Stimulated activated CD4-positive, alpha-beta T cell treated with anti-CD3 and anti-CD28 coated beads, Interleukin-1b, Interleukin-23, amount 100 ng/mL, for 1 hour (primary cell): ENCODE measurements around the gene TP53I11.

ENCODE experiments used
- DNase-seq, 2 donors: peaks; one replicate each; pipeline ENCODE4 v3.0.0-alpha.2; 2020; ENCODE audit warnings: low read depth in 2 of 2

Gene TP53I11, protein sequence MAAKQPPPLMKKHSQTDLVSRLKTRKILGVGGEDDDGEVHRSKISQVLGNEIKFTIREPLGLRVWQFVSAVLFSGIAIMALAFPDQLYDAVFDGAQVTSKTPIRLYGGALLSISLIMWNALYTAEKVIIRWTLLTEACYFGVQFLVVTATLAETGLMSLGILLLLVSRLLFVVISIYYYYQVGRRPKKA

DNA sequence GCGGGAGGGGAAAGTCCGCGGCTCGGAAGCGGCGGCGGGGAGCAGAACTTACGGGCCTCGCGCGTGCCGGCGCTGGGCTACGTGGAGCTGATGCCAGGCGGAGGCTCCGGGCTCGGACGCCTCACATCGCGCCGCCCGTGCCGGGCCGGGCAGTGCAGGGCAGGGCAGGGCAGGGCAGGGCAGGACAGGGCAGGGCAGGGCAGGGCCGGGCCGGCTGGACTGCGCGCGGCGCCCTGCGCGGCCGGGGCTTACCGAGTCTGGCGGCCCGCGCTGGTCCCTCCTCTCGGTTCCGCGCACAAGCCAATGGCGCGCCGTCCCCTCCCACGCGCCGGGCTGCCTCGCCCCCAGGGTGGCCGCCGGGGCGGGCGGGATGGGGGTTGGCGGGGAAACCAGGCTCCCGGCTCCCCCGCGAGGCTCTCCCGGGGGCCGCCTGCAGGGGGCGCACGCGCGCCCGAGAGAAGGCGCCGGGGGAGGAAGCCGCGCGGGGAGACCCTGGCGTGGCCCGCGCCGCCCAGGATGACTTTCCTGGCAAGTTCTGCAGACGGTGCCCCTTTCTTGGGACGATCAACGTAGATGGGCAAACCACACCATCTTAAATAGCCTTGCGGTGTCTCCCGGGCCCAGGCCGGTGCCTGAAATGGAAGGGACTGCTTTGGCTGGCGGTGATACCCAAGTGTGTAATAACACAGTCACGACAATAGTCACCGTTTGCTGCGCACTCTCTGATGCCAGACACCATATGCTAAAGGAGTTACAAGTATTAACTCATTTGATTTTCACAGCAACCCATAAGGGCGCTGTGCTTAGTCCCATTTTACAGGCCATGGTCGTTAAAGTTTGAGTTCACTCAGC is at the start of gene TP53I11:
TSS of gene TP53I11 (minus strand) at position 259 of the 852 bp plus-strand sequence. CDS start 12,548 bp downstream, outside the sequence.
- DNase-seq = peak; percentile 35 to 42

DNA sequence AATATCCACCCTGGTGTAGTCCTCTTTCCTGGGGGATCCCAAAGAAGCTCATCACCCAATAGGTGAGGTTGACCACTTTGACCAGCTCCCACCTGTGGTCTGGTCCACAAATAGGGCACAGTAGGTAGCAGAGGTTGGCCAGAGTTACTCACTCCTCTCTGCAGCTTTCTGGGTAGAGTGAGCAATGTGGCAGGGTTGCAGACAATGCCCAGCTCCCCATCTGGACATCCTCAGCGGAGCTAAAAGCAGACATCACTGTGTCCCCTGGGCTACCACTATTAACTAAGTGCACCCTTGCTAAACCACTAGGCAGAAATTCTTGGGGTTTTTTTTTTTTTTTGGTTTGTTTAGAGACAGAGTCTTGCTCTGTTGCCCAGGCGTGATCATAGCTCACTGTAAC is 48.4 kb upstream of the TP53I11 start:
- no peak for DNase-seq

DNA sequence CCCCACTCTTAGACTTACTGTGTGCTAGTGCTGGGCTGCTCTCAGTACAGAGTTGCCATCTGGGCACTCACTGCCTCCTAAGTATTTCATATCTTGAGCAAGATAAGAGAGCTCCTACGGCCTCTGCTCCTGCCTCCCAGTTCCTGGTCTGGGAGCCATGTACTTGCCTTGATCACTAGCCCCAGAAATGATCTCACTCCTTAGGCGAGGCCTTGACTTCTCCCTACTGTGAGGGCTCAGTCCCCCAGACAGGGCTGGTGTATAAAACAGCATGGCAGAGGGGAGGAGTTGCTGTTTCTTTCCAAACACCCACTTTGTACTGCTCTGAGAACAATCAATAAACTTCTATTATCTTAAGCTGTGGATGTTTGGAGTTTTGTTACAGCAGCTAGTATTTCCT is 47.4 kb upstream of the TP53I11 start:
- no peak for DNase-seq

DNA sequence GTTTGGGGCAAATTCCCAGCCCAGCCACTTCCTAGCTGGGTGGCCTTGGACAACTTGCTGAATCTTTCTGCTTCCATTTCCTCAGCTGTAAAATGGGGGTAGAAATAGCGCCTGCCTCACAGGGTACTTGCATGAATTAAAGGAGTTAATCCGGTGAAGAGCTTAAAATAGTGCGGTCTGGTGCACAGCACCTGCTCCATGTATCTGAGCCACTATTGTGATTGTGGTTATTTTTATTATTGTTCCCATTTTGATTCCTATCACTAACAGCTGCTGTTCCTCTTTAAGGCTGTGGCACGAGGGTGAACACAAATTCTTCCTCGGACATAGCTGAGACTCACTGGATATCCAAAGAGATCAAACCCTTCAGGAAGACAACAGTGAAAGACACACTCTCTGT is 46.9 kb upstream of the TP53I11 start:
- no peak for DNase-seq

DNA sequence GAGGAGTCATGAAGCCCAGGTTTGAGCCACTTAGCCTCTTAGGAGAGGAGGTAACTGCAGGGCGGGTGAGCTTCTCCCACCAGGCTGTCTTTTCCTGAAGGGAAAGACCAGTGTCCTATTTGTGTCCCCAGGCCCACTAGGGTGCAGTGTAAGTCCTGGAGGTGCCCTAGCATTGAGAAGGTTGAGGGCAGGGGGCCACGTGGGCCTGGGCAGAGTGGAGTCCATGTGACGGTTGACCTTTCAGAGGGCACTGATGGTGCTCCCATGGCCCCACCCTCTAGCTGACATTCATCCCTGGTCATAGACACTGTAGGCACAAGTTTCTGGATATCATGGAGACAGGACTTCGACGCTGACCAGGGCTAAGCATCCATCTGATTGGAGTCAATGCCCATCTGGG is 44.1 kb upstream of the TP53I11 start:
- no peak for DNase-seq

DNA sequence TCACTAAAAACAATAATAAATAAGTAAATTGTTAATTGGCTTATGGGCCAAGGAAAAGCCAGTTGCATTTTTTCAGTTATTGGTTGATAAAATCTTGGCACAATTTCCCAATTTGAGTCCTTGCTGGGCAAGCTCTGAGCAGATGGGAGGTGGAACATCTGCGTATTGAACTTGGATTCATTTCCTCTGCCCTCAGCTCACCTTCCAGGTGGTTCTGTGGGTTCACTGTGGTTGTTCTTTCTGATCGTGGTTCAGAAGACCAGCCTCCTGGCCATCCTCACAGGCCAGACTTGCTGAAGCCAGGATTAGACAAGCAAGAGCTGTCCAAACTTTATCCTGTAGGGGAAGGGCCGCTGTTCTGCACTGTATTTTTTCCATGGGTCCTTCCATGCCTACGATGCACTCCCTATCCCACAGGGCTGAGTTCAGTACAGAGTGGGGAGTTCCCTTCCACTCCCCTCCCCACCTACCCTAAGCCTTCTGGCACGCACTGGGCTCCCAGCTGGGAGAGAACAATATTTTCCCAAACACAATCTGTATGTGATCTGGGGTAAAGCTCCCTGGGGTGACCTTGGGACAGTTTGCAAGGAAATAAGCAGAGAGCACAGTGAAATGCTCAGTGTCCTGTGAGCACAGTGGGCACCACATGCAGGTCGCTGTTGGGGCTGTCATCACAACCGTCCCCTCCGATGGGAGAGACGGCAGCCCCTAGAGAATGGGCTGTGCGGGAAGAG is 43.5 kb upstream of the TP53I11 start:
- no peak for DNase-seq

DNA sequence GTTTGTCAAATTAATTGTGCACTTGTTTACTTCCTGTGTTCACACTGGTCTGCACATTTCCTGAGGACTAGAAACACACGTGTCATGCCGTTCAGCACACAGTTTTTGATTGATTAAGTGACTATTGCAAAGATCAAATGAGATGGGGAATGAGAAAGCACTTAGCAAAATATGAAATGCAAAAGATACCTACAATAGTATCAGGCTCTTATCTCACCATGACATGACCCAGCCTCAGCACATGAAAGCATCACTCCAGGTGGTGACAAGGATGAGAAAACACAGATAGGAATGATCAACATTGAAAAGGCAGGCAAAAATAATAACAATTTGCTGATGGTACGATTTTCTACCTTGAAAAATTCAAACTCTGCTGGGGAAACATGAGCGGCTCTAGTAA is 42.1 kb upstream of the TP53I11 start:
- no peak for DNase-seq

DNA sequence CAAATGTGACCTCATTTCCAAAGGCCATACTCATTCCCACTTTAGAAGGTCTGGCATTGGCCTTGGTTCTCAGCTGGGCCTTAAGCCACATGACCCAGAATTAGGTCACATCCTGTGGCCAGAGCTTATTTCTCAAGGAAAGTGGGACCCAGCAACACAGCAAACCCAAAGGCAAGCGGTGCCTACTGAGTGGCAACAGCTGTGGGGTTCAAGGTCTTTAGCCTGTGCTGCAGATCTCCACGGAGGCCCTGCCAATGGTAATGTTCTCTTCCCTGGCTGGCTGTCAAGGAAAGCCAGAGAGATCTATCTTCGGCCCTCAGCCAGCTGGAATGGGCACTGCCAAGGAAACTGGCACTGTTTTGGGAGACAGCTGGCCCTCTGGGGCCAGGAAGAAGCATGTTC is 41.5 kb upstream of the TP53I11 start:
- no peak for DNase-seq

DNA sequence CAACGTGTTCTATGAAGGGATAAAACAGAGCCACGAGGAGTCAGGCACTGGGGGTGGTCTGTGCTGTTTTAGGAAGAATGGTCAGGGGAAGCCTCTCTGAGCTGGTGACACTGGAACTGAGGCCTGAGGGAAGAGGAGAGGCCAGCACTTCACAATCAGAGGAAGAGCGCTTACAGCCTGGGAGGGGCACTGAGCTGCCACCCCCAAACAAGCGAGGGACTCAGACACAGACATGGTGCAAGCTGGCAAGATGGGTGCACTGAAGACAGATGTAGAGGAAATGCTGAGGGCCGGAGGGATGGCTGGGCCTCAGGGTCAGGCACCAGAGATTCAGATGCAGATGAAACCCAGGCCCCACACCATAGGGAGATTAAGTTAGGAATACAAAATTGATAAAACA is 40.0 kb upstream of the TP53I11 start:
- DNase-seq = no peak

DNA sequence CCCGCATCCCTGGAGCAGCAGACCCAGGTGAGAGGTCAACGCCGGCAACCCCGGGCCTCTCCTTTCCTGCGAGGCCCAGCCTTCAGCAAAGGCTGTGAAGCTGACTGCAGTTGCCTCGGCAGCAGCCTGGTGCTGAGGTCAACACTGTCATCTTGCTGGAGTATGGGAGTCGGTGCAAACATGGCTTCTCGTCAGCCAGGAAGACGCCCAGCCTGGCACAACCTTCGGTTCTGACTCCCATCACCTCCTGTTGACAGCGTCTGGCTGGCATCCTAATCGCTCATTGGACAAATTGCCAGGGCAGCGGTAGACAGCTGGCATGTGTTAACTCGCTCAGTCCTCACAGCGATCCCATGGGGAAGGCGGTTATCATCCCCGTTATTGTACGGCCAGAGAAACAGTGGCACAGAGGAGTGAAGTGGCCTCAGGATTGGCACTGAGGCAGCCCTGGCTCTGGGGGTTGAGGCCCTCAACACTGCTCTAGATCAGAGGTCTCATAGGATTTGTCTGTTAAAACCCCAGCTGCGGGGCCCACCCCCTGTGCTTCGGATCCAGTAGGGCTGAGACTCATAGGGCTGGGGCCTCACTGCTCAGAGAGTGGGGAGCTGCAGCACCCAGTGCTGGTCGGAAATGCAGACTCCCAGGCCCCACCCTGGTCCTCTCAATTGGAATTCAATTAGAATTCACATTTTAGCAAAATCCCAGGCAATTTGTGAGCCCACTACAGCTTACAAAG is 39.3 kb upstream of the TP53I11 start:
- DNase-seq = no peak

DNA sequence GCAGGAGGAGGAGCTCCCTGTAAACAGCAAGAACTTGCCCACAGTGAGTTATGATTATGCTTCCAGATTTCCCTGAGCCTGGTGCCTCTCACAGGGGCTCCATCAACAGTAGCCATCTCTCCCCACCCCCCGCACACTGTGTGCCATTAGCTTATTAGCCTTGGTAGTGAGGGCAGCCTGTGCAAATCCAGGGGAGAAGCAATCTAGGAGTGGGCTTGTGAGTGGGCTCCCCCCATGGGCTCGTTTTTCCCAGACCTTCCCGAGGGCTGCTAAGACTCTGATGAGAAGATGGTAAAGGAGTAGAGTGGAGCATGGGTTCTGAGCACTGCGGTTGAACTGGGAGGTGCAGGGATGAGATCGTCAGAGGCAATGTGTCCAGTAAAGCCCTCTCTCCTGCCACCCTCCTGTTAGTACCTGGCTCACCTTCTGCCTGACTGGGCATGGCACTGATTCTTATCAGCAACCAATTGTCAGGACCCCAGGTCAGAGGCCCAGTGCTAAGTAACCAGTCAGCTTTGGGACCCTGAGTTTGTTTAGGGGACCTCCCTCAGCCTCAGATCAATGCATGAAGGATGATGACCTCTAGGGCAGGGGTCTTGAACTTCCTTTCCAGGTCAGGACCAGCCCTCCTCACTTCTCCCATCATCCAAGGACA is 38.4 kb upstream of the TP53I11 start:
- DNase-seq = no peak

DNA sequence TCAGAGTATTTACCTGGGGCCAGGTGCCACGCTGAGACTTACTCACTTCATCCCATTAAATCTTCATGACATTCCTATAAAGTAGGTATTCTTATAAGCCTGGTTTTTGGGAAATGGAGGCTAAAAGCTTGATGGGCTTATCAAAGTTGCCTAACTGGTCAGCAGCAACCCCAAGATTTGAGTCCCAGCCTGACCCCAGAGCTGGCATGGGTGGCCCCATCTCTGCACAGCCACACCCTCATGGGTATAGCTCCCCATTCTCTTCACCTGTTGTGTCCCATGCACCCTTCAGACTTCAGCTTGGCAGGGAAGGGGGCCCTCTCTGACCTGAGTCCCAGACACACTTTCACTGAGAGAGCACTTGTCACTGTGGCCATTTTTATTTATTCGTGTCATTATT is 37.4 kb upstream of the TP53I11 start:
- DNase-seq = no peak

DNA sequence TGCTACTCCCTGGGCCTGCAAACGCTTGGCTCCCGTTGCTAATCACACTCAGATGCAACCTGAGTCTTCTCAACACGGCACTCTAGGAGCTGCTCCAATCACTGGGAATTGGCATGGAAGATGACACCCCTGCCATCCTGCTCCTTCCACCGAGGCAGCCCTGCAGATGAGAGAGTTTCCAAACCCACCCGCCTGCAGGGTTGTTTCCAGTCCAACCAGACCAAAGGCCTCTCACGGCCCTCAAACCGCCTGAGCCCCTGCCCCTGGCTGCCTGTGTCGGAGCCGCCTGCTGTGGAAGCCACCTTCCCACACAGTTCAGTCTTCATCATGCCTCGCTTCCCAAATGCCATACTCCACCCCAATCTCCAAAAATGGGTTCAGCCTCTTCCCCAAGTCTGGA is 36.8 kb upstream of the TP53I11 start:
- DNase-seq = no peak

DNA sequence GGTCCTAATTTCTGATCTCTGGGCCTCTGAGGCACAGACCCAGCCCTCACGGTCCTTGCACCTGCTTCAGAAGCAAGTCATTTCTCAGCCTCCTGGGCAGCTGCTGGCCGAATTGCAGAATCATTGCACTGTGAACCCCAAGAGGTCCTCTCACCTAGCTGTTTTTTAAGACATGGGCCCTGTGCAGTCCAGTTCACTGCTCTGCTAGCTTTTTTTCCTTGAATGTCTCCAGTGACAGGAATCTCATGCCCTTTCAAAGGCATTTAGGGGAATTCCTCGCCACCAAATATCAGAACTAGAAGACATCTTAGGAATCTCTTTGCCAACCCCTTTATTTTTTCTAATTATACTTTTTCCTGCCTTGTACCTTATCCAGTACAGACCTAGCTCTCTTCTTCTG is 35.6 kb upstream of the TP53I11 start:
- no peak for DNase-seq

DNA sequence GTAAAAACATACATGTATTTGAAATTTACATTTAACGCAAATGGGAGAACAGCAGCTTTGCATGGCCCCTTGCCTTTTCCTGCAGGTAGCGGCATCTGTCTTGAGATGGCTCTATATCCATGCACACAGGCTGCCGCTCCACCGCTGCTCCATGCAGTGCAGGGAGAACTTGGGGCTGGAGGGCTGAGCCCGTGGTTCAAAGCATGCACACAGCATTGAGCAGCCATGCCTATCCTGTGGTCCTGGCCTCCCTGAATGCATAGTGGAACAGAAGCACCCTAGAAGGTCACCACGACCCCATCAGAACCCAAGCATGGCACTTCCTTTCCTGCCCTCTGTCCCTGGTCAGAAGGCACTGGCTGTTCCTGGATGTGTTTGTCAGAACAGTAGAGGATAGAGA is 35.0 kb upstream of the TP53I11 start:
- DNase-seq = no peak

DNA sequence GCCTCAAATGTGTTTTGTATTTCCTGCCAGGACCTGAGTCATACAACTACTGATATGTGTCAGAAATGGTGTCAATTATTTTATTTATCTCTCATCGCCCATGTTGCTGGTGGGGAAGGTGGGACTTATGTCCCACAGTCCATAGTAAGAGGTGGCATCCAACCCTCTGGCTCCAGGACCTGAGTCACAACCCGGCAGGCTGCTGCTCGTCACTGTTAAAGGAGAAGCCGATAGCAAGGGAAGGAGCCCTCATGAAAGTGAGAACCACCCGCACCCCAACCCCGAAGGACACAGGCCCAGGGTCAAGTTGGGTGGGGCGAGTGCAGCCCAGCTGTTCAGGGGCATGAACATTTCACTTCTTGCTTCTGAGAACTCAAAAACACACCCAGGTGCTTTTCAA is 33.1 kb upstream of the TP53I11 start:
- no peak for DNase-seq

DNA sequence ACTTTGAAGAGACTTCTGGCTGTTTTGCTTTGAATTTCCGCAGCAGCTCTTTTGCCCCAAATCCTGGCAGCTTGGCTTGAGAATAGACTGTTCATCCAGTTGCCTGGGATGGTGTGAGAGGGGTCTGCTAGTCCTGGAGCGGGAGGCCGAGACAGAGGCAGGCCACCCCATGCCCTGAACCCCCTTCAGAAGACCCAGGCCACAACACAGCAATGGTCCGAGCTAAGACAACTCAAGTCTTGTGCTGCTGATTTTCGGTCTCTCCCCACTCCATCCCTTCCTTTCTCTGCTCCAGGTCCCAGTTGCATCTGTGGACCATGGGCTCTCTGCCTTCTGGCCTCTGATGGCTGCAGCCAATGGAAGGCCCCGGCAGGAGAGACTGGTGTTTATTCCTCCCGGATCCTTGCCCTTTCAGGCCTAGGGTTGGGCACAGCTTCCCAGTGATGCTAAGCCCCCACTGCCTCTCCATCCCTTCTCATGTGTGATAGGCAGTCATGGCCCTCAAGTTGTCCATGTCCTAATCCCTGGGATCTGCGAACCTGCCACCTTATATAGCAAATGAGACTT is 31.9 kb upstream of the TP53I11 start:
- no peak for DNase-seq

DNA sequence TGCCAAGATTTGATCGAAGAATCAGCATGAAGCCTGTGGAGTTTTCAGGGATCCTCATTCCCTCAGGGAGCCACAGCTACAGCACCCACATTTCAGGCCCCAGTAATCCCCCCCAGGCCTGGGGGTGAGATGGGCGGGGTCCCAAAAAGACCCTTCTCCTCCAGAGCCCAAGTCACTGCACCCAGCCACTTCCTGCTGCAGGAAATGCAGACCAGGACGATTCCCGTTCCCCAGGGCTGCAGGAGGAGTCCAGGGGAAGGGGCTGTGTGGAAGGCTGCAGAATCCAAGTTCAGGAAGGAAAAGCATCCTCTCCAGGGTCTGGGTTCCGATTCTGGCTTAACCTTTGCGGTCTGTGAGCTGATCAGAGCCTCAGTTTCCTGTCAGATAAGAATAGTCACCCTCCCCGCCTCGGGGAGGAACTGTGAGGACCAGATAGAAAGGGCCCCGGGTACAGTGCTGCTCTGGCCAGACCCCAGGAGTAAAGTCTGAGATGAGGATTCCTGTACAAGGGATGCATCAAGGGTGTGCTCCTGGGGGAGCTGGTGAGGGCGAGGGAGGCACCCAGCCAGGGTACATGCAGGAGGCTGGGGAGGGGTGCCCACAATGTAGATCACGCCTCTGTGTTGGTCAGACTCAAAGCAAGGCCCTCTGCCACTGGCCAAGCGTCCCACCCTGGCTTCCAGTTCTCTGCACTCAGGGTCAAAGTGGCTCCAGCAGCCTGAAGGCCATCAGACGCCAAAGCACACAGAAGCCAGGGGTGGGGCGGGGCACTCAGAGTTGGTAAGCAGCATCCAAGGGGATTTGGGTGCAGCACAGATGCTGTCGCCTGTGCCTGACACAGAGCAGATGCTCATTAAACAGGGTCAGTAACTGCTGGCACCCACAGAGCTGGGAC is 30.1 kb upstream of the TP53I11 start:
- no peak for DNase-seq

DNA sequence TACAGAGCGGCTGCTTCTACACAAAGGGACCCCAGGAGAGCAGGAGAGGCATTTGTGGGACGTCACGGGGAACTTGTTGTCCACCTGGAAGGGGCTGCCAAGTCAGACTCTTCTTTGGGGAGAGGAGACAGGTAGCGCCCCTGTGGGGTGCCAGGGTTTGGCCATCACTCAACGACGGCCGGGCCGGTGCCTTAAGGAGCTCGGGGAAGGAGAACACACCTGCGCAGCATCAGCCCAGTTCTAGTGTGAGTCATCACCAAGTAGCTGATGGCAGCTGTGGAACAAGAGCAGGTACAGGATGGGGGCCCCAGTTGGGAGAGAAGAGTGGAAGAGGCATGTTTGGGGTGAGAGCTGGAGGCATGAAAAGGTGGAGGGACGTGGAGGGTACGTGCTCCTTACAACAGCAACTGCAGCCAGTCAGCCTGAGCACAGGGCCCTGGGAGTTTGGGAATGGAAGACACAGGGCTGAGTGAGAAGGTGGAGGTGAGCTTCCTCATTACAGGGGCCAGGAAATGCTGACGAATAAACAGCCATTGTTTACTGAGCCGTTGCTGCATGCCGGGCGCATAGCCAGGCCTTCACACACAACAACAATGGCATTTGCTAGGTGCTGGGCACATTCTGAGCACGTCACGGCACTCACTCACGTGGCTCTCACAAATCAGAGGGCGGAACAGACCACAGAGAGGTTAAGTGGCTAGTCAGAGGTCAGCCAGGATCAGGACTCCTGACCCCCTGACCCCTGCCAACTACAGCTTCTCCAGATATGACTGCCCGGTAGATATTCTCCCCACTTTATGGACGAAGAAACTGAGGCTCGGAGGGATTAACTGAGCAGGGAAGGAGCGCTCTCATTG is 29.1 kb upstream of the TP53I11 start:
- no peak for DNase-seq
